Mammary epithelial cell (primary cell): ENCODE data around the gene TFAP2C.

Experiments used
- CTCF ChIP-seq, 2 donors: IDR thresholded peaks in 1 of 2; conservative IDR thresholded peaks in 1 of 2; 2 replicates each; pipeline ENCODE4 v1.5.1; 2011 to 2012; ENCODE audit warnings: inconsistent platforms in 2 of 2, low read length in 2 of 2, mild to moderate bottlenecking in 2 of 2, control low read depth in 1 of 2, low read depth in 1 of 2; ENCODE audit not compliant: insufficient read depth in 1 of 2; ENCODE audit errors: extremely low read depth in 1 of 2
- EZH2 ChIP-seq: IDR thresholded peaks from 2 replicates; pipeline ENCODE4 v1.6.1; 2012; ENCODE audit warnings: low read length, inconsistent platforms, borderline replicate concordance

DNA sequence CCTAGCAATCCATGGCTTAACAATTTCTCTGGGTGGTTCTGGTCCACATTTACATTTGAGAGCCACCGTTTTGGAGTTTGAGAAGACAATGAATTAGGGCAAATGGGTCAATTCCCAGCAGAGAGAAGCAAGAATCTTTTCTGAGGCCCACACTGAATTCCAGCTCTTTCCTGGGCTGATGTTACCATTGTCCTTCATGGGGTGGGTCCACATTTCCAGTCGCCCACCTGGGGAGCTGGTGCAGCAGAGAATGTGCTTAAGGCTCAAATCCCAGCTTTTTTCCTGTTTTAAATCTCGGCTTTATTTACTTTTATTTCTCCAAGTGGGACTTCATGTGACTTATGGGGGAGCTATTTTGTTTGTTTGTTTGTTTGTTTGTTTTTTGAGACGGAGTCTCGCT, 44.2 kb upstream of the TFAP2C start:
- no peak for TF ChIP-seq CTCF (conservative IDR thresholded peaks at IDR 0.05 in 1 of 2, IDR thresholded peaks at IDR 0.05 in 1 of 2; ENCODE audit: extremely low read depth in 1 of 2, insufficient read depth in 1 of 2, low read depth in 1 of 2, low read length in 2 of 2)
- no peak for TF ChIP-seq EZH2
